SK-N-MC (cell line): ENCODE results near the gene NFXL1.

Source experiments
- EZH2 ChIP-seq: fragments of 200-600 bp; sonication (generic); IDR thresholded peaks from one replicate; pipeline ENCODE4 v1.6.1; 2017; ENCODE audit warnings: antibody characterized with exemption
- POLR2AphosphoS5 ChIP-seq: IDR thresholded peaks from 2 replicates; pipeline ENCODE4 v1.6.1; 2012; ENCODE audit warnings: mild to moderate bottlenecking, low read depth, low read length, borderline replicate concordance

DNA sequence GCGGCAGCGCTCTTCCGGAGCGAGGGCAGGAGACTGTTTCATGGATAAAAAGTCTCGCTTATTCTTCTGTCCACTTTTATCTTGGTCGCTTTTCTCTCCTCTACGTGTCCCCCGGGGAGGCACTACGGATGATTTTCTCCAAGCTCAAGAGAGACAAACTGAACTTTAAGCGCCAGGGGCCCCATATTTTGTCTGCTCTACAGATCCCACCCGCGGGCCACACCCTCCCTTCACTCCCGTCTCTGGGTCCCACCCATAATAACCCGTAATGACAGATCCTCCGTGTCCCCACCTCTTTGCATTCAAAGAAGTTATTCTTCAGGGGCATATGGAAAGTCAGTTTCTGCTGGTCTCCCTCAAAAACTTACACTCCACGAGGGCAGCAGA is 76.5 kb downstream of the NFXL1 start, which contains the start of gene CORIN:
- no peak for TF ChIP-seq POLR2AphosphoS5
- no peak for TF ChIP-seq EZH2
